ENCODE results near the gene NCLN.
"Not testable (repeated sequence)": the region's sequence is repeated elsewhere in the genome, so short reads cannot be mapped to it uniquely, and the experiment has no call there.

The NCLN gene

GRCh38 chr19:3153286-3154230, 32.2 kb upstream of the NCLN start:
- TF ChIP-seq SPI1 (IDR thresholded peaks at IDR 0.05; ENCODE audit: borderline replicate concordance, low read depth): no peak
- TF ChIP-seq, protein P1, sequence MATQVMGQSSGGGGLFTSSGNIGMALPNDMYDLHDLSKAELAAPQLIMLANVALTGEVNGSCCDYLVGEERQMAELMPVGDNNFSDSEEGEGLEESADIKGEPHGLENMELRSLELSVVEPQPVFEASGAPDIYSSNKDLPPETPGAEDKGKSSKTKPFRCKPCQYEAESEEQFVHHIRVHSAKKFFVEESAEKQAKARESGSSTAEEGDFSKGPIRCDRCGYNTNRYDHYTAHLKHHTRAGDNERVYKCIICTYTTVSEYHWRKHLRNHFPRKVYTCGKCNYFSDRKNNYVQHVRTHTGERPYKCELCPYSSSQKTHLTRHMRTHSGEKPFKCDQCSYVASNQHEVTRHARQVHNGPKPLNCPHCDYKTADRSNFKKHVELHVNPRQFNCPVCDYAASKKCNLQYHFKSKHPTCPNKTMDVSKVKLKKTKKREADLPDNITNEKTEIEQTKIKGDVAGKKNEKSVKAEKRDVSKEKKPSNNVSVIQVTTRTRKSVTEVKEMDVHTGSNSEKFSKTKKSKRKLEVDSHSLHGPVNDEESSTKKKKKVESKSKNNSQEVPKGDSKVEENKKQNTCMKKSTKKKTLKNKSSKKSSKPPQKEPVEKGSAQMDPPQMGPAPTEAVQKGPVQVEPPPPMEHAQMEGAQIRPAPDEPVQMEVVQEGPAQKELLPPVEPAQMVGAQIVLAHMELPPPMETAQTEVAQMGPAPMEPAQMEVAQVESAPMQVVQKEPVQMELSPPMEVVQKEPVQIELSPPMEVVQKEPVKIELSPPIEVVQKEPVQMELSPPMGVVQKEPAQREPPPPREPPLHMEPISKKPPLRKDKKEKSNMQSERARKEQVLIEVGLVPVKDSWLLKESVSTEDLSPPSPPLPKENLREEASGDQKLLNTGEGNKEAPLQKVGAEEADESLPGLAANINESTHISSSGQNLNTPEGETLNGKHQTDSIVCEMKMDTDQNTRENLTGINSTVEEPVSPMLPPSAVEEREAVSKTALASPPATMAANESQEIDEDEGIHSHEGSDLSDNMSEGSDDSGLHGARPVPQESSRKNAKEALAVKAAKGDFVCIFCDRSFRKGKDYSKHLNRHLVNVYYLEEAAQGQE (IDR thresholded peaks at IDR 0.05; ENCODE audit: insufficient replicate concordance, low read depth): no peak
- TF ChIP-seq POLR2AphosphoS5 (IDR thresholded peaks at IDR 0.05; ENCODE audit: low read depth): no peak
- Histone ChIP-seq H3K27ac (replicated peaks) (no peak overlapping the region), H3K4me3 (replicated peaks; ENCODE audit: insufficient read depth, low read length) (no peak overlapping the region), H3K27me3 (ENCODE audit: insufficient read depth, poor library complexity, severe bottlenecking) (no peaks in the 10 kb centered on the region)
- DNase-seq (ENCODE audit: low read depth in 1 of 2, low spot score in 1 of 2): no peak

GRCh38 chr19:3154447-3154846, 31.3 kb upstream of the NCLN start:
- DNase-seq (ENCODE audit: low read depth in 1 of 2, low spot score in 1 of 2); H3K27me3 ChIP-seq (ENCODE audit: insufficient read depth, poor library complexity, severe bottlenecking); H3K4me3 ChIP-seq (replicated peaks; ENCODE audit: insufficient read depth, low read length): not testable (repeated sequence)
- 0 out of 2 replicates have a peak overlapping the region, but pooled peaks have one; percentile 0 for H3K27ac ChIP-seq (replicated peaks)

- DNase-seq (ENCODE audit: low read depth in 1 of 2, low spot score in 1 of 2): peak; percentile 75 to 85
- Histone ChIP-seq H3K27me3 (ENCODE audit: insufficient read depth, poor library complexity, severe bottlenecking) (no peaks in the 10 kb centered on the region), H3K4me3 (replicated peaks; ENCODE audit: insufficient read depth, low read length) (no peak overlapping the region), H3K27ac (replicated peaks) (peak overlapping the region; percentile 26; the same call in 1 of the 2 replicates)
- TF ChIP-seq SPI1 (IDR thresholded peaks at IDR 0.05; ENCODE audit: borderline replicate concordance, low read depth): no peak
- TF ChIP-seq POLR2AphosphoS5 (IDR thresholded peaks at IDR 0.05; ENCODE audit: low read depth): peak; percentile 78; the same call in 1 of the 2 replicates
Observed at GRCh38 chr19:3154957-3155736, 30.6 kb upstream of the NCLN start.

- TF ChIP-seq POLR2AphosphoS5 (IDR thresholded peaks at IDR 0.05; ENCODE audit: low read depth) (no peak; the same call in none of the 2 replicates), GABPA (IDR thresholded peaks at IDR 0.05; ENCODE audit: low read depth) (no peak), SPI1 (IDR thresholded peaks at IDR 0.05; ENCODE audit: borderline replicate concordance, low read depth) (no peak)
- TF ChIP-seq, protein P1 (IDR thresholded peaks at IDR 0.05; ENCODE audit: insufficient replicate concordance, low read depth): no peak
- TF ChIP-seq, protein P2, sequence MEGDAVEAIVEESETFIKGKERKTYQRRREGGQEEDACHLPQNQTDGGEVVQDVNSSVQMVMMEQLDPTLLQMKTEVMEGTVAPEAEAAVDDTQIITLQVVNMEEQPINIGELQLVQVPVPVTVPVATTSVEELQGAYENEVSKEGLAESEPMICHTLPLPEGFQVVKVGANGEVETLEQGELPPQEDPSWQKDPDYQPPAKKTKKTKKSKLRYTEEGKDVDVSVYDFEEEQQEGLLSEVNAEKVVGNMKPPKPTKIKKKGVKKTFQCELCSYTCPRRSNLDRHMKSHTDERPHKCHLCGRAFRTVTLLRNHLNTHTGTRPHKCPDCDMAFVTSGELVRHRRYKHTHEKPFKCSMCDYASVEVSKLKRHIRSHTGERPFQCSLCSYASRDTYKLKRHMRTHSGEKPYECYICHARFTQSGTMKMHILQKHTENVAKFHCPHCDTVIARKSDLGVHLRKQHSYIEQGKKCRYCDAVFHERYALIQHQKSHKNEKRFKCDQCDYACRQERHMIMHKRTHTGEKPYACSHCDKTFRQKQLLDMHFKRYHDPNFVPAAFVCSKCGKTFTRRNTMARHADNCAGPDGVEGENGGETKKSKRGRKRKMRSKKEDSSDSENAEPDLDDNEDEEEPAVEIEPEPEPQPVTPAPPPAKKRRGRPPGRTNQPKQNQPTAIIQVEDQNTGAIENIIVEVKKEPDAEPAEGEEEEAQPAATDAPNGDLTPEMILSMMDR (IDR thresholded peaks at IDR 0.05; ENCODE audit: insufficient read depth, low read length): no peak
- Histone ChIP-seq H3K4me3 (replicated peaks; ENCODE audit: insufficient read depth, low read length) (no peak overlapping the region), H3K27ac (replicated peaks) (no peak overlapping the region), H3K27me3 (ENCODE audit: insufficient read depth, poor library complexity, severe bottlenecking) (no peaks in the 10 kb centered on the region)
- DNase-seq (ENCODE audit: low read depth in 1 of 2, low spot score in 1 of 2): no peak
Observed at GRCh38 chr19:3157096-3157845, 28.5 kb upstream of the NCLN start.

Measured in HL-60 (cell line).